RWPE2 (cell line): Measurements from ENCODE around the gene CDHR3.

Source experiments
- ATAC-seq: fragments of 200-7000 bp; cut with Tn5 transposase; 3 replicates; pipeline ENCODE4 v1.9.1; 2021; ENCODE audit warnings: low read depth
- DNase-seq: peaks from one replicate; pipeline ENCODE4 v3.0.0-alpha.2; 2020; ENCODE audit warnings: low spot score
- H3K27ac ChIP-seq: fragments of 450-650 bp; 2 replicates; pipeline ENCODE4 v1.5.1; 2017; ENCODE audit warnings: mild to moderate bottlenecking; ENCODE audit not compliant: poor library complexity, severe bottlenecking
- H3K27me3 ChIP-seq: fragments of 250-450 bp; sonication (Bioruptor Pico); 2 replicates; pipeline ENCODE4 v1.5.1; 2021; ENCODE audit warnings: mild to moderate bottlenecking, moderate library complexity; ENCODE audit not compliant: insufficient read depth, poor library complexity, severe bottlenecking
- H3K36me3 ChIP-seq: fragments of 250-450 bp; sonication (Bioruptor Pico); 2 replicates; pipeline ENCODE4 v1.5.1; 2020; ENCODE audit warnings: low read depth, mild to moderate bottlenecking, moderate library complexity
- H3K4me1 ChIP-seq: fragments of 250-450 bp; sonication (Bioruptor Pico); 2 replicates; pipeline ENCODE4 v1.5.1; 2021; ENCODE audit warnings: mild to moderate bottlenecking, moderate library complexity; ENCODE audit not compliant: insufficient read depth, poor library complexity, severe bottlenecking
- H3K4me3 ChIP-seq: fragments of 250-450 bp; sonication (Bioruptor Pico); 2 replicates; pipeline ENCODE4 v1.5.1; 2021; ENCODE audit warnings: mild to moderate bottlenecking, moderate library complexity; ENCODE audit not compliant: severe bottlenecking
- H3K9me3 ChIP-seq: fragments of 250-450 bp; sonication (Bioruptor Pico); 2 replicates; pipeline ENCODE4 v1.5.1; 2021; ENCODE audit warnings: mild to moderate bottlenecking, moderate library complexity; ENCODE audit not compliant: severe bottlenecking
- CTCF ChIP-seq: fragments of 450-650 bp; IDR thresholded peaks from one replicate; pipeline ENCODE4 v1.5.1; 2017; ENCODE audit warnings: mild to moderate bottlenecking, moderate library complexity; ENCODE audit not compliant: poor library complexity, severe bottlenecking

CDHR3 gene

DNA sequence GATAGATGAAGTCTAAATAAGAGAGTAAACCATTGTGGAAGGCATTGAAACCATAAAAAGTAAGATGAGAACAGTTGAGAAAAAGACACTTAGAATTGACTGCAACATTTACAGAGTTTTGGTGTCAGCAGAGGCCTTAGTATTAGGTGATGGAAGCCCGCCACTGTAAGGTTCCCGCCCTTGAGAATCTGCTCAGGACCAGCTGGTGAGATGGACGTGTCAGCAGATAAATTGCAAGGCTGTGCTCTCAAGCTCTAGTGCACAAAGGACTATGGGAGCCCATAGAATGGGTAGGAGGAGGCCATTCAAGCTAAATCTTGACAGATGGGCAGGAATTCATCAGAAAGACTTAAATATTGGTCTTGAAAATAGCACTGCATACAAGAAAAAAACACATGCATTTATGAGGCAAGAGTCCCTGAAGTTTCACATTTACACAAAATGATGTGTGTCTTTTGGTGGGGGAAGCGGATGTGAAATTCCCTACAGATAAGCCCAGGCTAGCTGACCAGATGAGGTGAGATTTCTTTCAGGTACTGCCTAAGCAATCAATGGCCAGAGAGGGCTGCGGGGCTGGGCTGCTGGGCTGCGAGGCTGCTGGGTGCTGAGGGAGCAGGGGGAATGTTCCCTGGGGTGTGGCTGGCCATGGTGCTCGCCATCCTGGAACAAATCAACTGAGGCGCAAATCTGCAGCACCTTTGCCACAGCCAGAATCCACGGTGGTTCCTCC, 106.6 kb downstream of the CDHR3 start:
- H3K27ac ChIP-seq, result peak overlapping the region; percentile 75
- H3K27me3 ChIP-seq, result no peaks in the 10 kb centered on the region
- TF ChIP-seq CTCF, result no peak
- DNase-seq, result no peak
- no peak for ATAC-seq
- peaks cover 55% of the 10 kb centered on the region for H3K4me1 ChIP-seq
- no peak overlapping the region for H3K4me3 ChIP-seq
- no peaks in the 10 kb centered on the region for H3K36me3 ChIP-seq
- H3K9me3 ChIP-seq, result no peaks in the 10 kb centered on the region

DNA sequence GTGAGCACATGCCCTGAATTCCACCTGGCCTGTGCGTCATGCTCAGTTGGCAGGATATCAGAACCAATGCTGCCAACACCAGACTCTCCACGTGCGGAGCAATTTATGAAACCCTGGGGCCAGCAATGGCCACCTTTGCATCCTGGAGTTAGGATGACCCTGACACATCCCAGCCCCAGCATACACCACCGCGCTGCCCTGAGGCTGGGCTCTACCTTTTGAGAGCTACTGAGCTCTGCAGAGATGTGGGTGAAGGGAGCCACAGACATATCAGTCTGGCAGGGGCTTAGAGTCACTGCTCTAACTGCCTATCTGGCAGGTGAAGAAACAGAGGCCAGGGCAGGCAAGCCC, 107.1 kb downstream of the CDHR3 start:
- H3K4me1 ChIP-seq, result peaks cover 52% of the 10 kb centered on the region
- H3K27me3 ChIP-seq, result no peaks in the 10 kb centered on the region
- no peak for TF ChIP-seq CTCF

DNA sequence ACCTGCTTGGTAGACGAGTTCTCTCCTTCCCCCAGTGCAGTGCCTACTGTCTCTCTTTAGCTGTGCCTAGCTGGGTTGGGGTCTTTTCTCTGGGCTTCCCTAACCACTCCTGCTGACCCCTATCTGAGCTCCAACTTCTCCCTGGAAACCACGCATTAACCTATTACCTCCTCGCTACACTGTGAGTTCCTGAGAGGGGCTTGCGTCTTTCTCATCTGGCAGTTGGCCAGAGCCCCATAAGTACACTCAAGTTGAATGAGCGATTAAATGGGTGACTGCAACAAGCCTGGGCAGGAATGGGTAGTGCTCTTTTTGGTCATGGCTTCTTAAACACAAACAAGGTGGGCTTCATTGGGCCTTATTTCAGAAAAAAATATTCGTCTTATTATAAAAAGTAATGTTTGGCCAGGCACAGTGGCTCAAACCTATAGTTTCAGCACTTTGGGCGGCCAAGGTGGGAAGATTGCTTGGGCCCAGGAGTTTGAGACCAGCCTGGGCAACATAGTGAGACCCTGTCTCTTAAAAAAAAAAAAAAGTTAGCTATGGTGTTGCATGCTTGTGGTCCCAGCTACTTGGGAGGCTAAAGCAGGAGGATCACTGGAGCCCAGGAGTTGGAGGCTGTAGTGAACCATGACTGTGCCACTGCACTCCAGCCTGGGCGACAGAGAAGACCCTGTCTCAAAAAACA, 107.6 kb downstream of the CDHR3 start:
- H3K27me3 ChIP-seq, result no peaks in the 10 kb centered on the region
- H3K9me3 ChIP-seq, result no peaks in the 10 kb centered on the region
- peaks cover 47% of the 10 kb centered on the region for H3K4me1 ChIP-seq
- peak overlapping the region; percentile 75 for H3K27ac ChIP-seq
- TF ChIP-seq CTCF, result no peak
- no peak overlapping the region for H3K4me3 ChIP-seq
- DNase-seq, result no peak
- no peak for ATAC-seq
- H3K36me3 ChIP-seq, result no peaks in the 10 kb centered on the region

More for the DNA sequence above, 107.1 kb downstream of the CDHR3 start:
- Histone ChIP-seq H3K36me3 (no peaks in the 10 kb centered on the region), H3K4me3 (no peak overlapping the region), H3K9me3 (no peaks in the 10 kb centered on the region), H3K27ac (peak overlapping the region; percentile 75)
- DNase-seq, result no peak
- peak; percentile 22; the same call in 2 of the 3 replicates for ATAC-seq

GRCh38 chr7:106071356-106071998, 108.4 kb downstream of the CDHR3 start:
- Histone ChIP-seq H3K27ac (peak overlapping the region; percentile 75), H3K4me3 (no peak overlapping the region), H3K27me3 (no peaks in the 10 kb centered on the region), H3K4me1 (peaks cover 41% of the 10 kb centered on the region), H3K9me3 (no peaks in the 10 kb centered on the region), H3K36me3 (no peaks in the 10 kb centered on the region)
- no peak for TF ChIP-seq CTCF
- DNase-seq (no peak), ATAC-seq (peak; percentile 59)
